ENCODE data around the gene THAP7.

Gene THAP7

DNA sequence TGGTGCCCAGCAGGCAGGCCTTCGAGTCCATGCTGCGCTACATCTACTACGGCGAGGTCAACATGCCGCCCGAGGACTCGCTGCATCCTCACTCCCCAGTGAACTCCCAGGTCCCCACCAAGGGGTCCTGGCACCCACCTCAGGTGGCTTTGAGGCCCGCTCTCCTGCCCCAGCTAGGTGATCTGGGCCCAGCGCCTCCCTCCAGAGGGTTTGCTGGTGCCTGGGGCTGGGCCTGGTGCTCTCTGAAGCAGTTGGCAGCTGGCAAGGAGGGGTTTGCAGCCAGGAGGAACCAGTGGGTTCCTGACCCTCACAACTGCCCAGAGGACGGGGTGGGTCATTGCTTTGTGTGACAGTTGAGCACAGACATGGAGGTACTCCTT lies 5.9 kb downstream of the THAP7 start:
- DNase-seq, result peak in 1 of 10 donors; percentile 73
- intact Hi-C loops (cut with DNase I), result no loop called here

GRCh38 chr22:20995329-20996030 lies 6.4 kb downstream of the THAP7 start:
- intact Hi-C loops (cut with DNase I), result no loop called here

DNA sequence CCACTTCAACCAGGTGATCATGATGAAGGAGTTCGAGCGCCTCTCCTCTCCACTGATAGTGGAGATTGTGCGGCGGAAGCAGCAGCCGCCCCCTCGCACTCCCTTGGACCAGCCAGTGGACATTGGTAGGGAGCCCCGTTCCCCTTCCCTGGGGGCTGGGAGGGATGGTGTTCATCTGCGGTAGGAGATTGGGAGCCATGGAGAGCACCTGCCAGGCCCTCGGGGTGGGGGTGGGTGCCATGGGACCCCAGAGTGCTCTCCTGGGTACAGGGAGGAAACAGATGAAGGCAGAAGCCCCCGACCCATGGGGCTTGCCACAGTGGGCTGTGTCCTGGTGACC lies 7.0 kb downstream of the THAP7 start:
- DNase-seq, result no peak
- intact Hi-C loops (cut with DNase I), result no loop called here

More at GRCh38 chr22:20995329-20996030, 6.4 kb downstream of the THAP7 start:
- peak in 1 of 10 donors; percentile 73 for DNase-seq

GRCh38 chr22:20994128-20994901 lies 7.6 kb downstream of the THAP7 start:
- intact Hi-C loops (cut with DNase I), result no loop called here
- peak in 1 of 10 donors; percentile 79 for DNase-seq

DNA sequence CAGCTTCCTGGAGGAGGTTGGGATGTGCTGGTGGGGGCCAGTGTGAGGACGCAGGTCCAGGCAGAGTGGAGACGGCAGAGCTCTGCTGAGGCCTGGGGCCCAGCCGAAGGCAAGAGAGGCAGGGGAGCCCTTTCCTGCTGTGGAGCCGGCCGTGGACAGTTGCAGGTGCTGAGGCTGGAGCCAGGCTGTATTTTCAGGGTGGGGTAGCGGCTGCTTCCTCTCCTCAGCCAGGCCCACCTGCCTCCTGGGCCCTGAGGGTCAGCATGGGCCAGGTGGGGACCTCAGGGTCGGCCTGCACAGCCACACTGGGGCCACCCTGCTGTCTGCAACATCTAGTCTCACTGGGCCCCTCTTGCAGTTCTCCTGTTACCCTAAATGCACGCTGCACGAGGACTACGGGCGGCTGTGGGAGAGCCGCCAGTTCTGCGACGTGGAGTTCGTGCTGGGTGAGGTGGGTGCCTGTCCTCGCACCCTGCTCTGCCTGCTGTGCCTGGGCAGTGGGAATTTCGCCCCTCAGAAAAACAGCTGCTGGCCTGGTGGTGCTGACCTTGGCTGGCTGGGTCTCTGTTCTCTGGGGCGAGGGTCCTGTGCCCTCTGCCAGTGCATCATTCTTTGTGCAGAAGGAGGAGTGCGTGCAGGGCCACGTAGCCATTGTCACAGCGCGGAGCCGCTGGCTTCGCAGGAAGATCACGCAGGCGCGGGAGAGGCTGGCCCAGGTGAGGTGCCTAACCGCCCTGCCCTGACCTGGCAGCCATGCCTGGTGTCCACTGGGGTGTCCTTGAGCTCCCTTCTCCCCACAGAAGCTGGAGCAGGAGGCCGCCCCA lies 8.4 kb downstream of the THAP7 start:
- peak in 1 of 10 donors; percentile 73 for DNase-seq
- intact Hi-C loops (cut with DNase I), result no loop called here

GRCh38 chr22:20992456-20993303 lies 9.2 kb downstream of the THAP7 start:
- intact Hi-C loops (cut with DNase I), result no loop called here
- peak in 1 of 10 donors; percentile 74 for DNase-seq

- no peak for DNase-seq
- intact Hi-C loops (cut with DNase I), result no loop called here
Measured at GRCh38 chr22:20992056-20992442, 9.9 kb downstream of the THAP7 start.

DNA sequence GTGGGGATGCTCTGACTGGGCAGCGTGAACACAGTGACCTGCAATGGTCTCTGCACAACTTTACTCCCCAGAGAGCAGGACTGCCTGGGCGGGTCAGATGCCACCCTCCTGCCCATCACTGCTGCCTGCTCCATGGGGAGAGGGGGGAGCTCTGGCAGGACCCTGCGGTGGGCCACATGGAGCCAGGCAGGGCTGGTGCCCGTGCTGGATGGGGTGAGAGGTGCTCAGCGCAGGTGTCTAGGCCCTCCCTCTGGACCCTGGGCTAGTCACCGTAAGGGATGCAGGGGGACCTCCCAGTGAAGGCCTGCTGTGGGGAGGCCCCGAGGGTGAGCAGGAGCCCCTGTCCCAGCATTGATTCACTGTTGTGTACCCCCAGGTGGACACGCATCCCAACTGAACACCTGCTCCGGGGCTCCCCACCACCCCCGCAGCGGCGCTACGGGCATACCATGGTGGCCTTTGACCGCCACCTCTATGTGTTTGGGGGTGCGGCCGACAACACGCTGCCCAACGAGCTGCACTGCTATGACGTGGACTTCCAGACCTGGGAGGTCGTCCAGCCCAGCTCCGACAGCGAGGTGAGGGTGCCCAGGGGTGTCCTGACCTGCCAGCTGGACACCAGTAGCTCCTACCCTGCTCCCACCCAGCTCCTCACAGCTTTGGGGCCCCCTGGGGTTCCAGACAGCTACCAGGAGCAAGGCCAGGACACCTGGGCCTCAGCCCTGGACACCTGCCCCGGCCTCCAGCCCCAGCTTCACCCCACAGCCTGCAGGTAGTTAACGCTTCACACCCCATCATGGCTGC lies 10.5 kb downstream of the THAP7 start:
- DNase-seq, result peak in 2 of 10 donors; percentile 52 to 73
- intact Hi-C loops (cut with DNase I), result no loop called here

DNA sequence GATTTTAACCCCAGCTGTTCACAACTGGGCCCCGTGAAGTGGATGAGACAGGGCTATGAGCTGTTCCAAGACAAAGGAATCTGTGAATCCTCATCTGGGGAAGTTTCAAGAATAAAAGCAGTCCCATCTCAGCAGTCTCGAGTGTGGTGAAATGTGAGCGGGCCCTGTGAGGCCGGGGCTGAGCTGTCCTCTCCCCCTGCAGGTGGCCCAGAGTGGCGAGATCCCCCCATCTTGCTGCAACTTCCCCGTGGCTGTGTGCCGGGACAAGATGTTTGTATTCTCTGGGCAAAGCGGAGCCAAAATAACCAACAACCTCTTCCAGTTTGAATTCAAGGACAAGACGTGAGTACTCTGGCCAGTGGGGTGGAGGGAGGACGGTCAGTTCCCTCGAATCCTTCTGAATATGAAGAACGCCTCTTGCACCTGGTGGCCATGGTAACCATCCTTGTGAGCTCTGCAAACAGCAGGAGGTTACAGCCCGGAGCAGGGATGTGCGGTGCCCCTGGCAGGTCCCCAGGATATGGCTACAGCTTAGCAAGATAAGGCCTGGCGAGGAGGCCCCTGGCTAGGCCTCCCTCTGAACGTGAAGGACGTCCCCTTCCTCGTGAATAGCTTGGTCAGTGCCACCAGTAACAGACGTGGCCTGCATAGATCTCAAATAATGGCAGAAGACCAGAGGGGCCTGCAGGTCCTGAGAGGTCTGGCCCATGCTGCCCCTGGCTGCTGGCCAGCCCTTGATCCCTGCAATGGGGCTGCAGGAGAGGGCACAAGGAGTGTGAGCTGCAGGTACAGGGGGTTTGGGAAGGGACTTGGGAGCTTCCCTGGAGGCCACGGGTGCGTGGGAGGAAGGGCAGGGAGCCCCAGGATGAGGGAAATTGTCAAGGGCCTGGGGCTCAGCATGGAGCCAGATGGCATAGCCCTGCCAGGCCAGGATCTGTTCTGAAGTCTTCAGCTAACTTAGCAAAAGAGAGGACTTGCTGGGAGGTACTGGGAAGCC lies 11.4 kb downstream of the THAP7 start:
- intact Hi-C loops (cut with DNase I), result no loop called here
- DNase-seq, result peak in 2 of 10 donors; percentile 53 to 81

- intact Hi-C loops (cut with DNase I), result loop anchor here (10.0 kb wide), 1 partner anchor 105 kb away; no protein-coding TSS in a partner anchor
- peak in 2 of 10 donors; percentile 52 to 77 for DNase-seq
Measured at GRCh38 chr22:20989323-20990138, 12.4 kb downstream of the THAP7 start.

GRCh38 chr22:20988573-20989322 lies 13.2 kb downstream of the THAP7 start:
- DNase-seq, result peak in 1 of 10 donors; percentile 5
- intact Hi-C loops (cut with DNase I), result loop anchor here (10.0 kb wide), 1 partner anchor 104 kb away; no protein-coding TSS in a partner anchor

GRCh38 chr22:20987375-20987774 lies 14.5 kb downstream of the THAP7 start:
- intact Hi-C loops (cut with DNase I), result loop anchor here (10.0 kb wide), 1 partner anchor 103 kb away; no protein-coding TSS in a partner anchor
- peak in 1 of 10 donors; percentile 70 for DNase-seq

DNA sequence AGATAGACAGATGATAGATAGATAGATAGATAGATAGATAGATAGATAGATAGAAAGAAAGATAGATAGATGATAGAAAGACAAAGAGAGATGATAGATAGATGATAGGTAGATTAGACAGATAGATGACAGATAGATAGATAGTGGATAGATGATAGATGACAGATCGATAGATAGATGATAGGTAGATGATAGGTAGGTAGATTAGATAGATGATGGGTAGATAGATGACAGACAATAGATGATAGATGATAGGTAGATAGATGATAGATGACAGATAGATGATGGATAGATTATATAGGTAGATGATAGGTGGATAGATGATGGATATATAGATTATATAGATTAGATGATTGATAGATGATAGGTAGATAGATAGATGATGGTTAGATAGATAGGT lies 15.6 kb downstream of the THAP7 start:
- no peak for DNase-seq
- intact Hi-C loops (cut with DNase I), result loop anchor here (10.0 kb wide), 1 partner anchor 102 kb away; no protein-coding TSS in a partner anchor

GRCh38 chr22:20985720-20986119 lies 16.2 kb downstream of the THAP7 start:
- DNase-seq, result no peak
- intact Hi-C loops (cut with DNase I), result loop anchor here (10.0 kb wide), 1 partner anchor 101 kb away; no protein-coding TSS in a partner anchor

- intact Hi-C loops (cut with DNase I), result loop anchor here (5.0 to 10.0 kb wide), 2 partner anchors 98 to 126 kb away; partner anchors contain the start of genes PI4KA and SNAP29
- DNase-seq, result no peak
Measured at GRCh38 chr22:20983081-20983771, 18.7 kb downstream of the THAP7 start.
